ENCODE measurements around the gene ASPM. TPM values are rescaled to one million over a fixed set of nuclear protein-coding genes. Genes with fewer than 3 reads are reported as not detected.

ASPM gene
- total RNA-seq, 2 experiments from 2014 or later, result 0.25 to 0.36 TPM

- H3K27ac Mint-ChIP-seq, result no peak overlapping the region
- peaks cover 11% of the 10 kb centered on the region for H3K4me1 Mint-ChIP-seq (ENCODE audit: low read depth)
- intact Hi-C loops (cut with DNase I, micrococcal nuclease), result loop anchor here in 1 of 2 experiments (10.0 kb wide), 1 partner anchor 763 kb away; the partner anchor contains the start of gene C1orf53
Observed at GRCh38 chr1:197141575-197141974, 4.9 kb downstream of the ASPM start.

GRCh38 chr1:197140121-197140520 lies 6.3 kb downstream of the ASPM start:
- no peaks in the 10 kb centered on the region for H3K36me3 Mint-ChIP-seq (ENCODE audit: low read depth)
- H3K4me3 ChIP-seq (ENCODE audit: low read length), result no peak overlapping the region
- H3K9me3 ChIP-seq (ENCODE audit: control insufficient read depth in 1 of 2, insufficient read depth in 1 of 2, low read length in 2 of 2), result no peaks in the 10 kb centered on the region
- peaks cover 0 to 6% of the 10 kb centered on the region in 2 experiments for H3K27me3 ChIP-seq (ENCODE audit: control insufficient read depth in 1 of 2, insufficient read depth in 2 of 2, low read length in 2 of 2)
- no peak overlapping the region for H3K27ac ChIP-seq (ENCODE audit: low read depth in 1 of 2, low read length in 2 of 2)
- peaks cover 3% of the 10 kb centered on the region for H3K27me3 Mint-ChIP-seq
- no peak overlapping the region for H3K27ac Mint-ChIP-seq
- H3K4me1 Mint-ChIP-seq (ENCODE audit: low read depth), result peaks cover 3% of the 10 kb centered on the region
- ChIA-PET CTCF (no interaction called here), POLR2A (no interaction called here)
- no peak for TF ChIP-seq CTCF (IDR thresholded peaks at IDR 0.05)
- no peaks in the 10 kb centered on the region for H3K36me3 ChIP-seq (ENCODE audit: insufficient read depth, low read length)
- H3K9me3 Mint-ChIP-seq, result no peaks in the 10 kb centered on the region
- intact Hi-C loops (cut with DNase I, micrococcal nuclease), result loop anchor here in 1 of 2 experiments (10.0 kb wide), 1 partner anchor 765 kb away; the partner anchor contains the start of gene C1orf53
- H3K4me3 Mint-ChIP-seq, result no peak overlapping the region
- ATAC-seq (ENCODE audit: poor library complexity) (no peak), DNase-seq (no peak)
- peaks cover 2% of the 10 kb centered on the region for H3K4me1 ChIP-seq (ENCODE audit: insufficient read depth, low read length)

More at GRCh38 chr1:197141575-197141974, 4.9 kb downstream of the ASPM start:
- H3K4me3 ChIP-seq (ENCODE audit: low read length), result no peak overlapping the region
- H3K4me3 Mint-ChIP-seq, result no peak overlapping the region
- peaks cover 7% of the 10 kb centered on the region for H3K27me3 Mint-ChIP-seq
- no peak for TF ChIP-seq CTCF (IDR thresholded peaks at IDR 0.05)
- no peaks in the 10 kb centered on the region for H3K9me3 Mint-ChIP-seq
- H3K4me1 ChIP-seq (ENCODE audit: insufficient read depth, low read length), result peaks cover 6% of the 10 kb centered on the region
- peaks cover 0 to 6% of the 10 kb centered on the region in 2 experiments for H3K27me3 ChIP-seq (ENCODE audit: control insufficient read depth in 1 of 2, insufficient read depth in 2 of 2, low read length in 2 of 2)
- ChIA-PET POLR2A (interaction anchor here (0.8 kb wide), 1 partner anchor 41 kb away, joined by 5 read pairs; no protein-coding TSS in a partner anchor), CTCF (no interaction called here)
- peaks cover 2% of the 10 kb centered on the region for H3K36me3 Mint-ChIP-seq (ENCODE audit: low read depth)
- no peaks in the 10 kb centered on the region for H3K36me3 ChIP-seq (ENCODE audit: insufficient read depth, low read length)
- ATAC-seq (ENCODE audit: poor library complexity), result no peak
- DNase-seq, result no peak
- no peaks in the 10 kb centered on the region for H3K9me3 ChIP-seq (ENCODE audit: control insufficient read depth in 1 of 2, insufficient read depth in 1 of 2, low read length in 2 of 2)
- H3K27ac ChIP-seq (ENCODE audit: low read depth in 1 of 2, low read length in 2 of 2), result no peak overlapping the region

- POLR2A ChIA-PET, result no interaction called here
- intact Hi-C loops (cut with DNase I, micrococcal nuclease), result no loop called here
- no peak overlapping the region for H3K4me3 Mint-ChIP-seq
- H3K36me3 ChIP-seq (ENCODE audit: insufficient read depth, low read length), result no peaks in the 10 kb centered on the region
- no peaks in the 10 kb centered on the region for H3K36me3 Mint-ChIP-seq (ENCODE audit: low read depth)
- peaks cover 2% of the 10 kb centered on the region for H3K4me1 ChIP-seq (ENCODE audit: insufficient read depth, low read length)
- no peaks in the 10 kb centered on the region for H3K9me3 Mint-ChIP-seq
- CTCF ChIA-PET, result no interaction called here
- H3K27ac Mint-ChIP-seq, result no peak overlapping the region
- H3K27ac ChIP-seq (ENCODE audit: low read depth in 1 of 2, low read length in 2 of 2), result no peak overlapping the region
- H3K27me3 Mint-ChIP-seq, result no peaks in the 10 kb centered on the region
- H3K9me3 ChIP-seq (ENCODE audit: control insufficient read depth in 1 of 2, insufficient read depth in 1 of 2, low read length in 2 of 2), result no peaks in the 10 kb centered on the region
- ATAC-seq (ENCODE audit: poor library complexity), result no peak
- H3K4me1 Mint-ChIP-seq (ENCODE audit: low read depth), result no peaks in the 10 kb centered on the region
- H3K27me3 ChIP-seq (ENCODE audit: control insufficient read depth in 1 of 2, insufficient read depth in 2 of 2, low read length in 2 of 2), result no peaks in the 10 kb centered on the region
- no peak for TF ChIP-seq CTCF (IDR thresholded peaks at IDR 0.05)
- no peak overlapping the region for H3K4me3 ChIP-seq (ENCODE audit: low read length)
- no peak for DNase-seq
Observed at GRCh38 chr1:197139169-197139568, 7.3 kb downstream of the ASPM start.
